OCI-LY1 (cell line): Measurements from ENCODE around the gene CRISP2.

Experiments
- EZH2 ChIP-seq: fragments of 200-600 bp; sonication (generic), shearing (Covaris generic); IDR thresholded peaks from 2 replicates; pipeline ENCODE4 v1.8.0; 2017; ENCODE audit warnings: borderline replicate concordance, mixed run types, mild to moderate bottlenecking, antibody characterized with exemption, low read length, moderate library complexity, mixed read lengths
- TF ChIP-seq, protein P1 (sequence below): fragments of 200-600 bp; sonication (generic), shearing (Covaris generic); IDR thresholded peaks from 2 replicates; pipeline ENCODE4 v1.5.1; 2017; ENCODE audit warnings: mild to moderate bottlenecking, antibody characterized with exemption, low read length, moderate library complexity, mixed read lengths

DNA sequence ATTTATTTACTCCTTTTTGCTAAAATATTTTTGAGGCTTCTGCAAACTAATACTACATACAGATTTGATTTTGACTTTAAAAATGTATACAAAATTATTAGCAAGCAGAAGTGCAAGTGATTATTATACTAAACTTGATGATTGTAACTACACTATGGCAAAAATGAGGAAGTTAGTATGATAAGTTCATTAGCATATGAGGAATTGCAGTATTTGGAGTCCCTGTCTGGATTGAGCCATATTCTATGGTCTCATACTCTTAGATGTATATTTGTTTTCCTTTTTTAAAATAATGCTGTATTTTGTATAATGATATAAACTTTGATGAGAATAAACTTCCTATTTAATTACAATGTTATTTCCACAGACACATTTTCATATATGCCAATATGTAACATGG, 16.9 kb upstream of the CRISP2 start:
- TF ChIP-seq, protein P1, sequence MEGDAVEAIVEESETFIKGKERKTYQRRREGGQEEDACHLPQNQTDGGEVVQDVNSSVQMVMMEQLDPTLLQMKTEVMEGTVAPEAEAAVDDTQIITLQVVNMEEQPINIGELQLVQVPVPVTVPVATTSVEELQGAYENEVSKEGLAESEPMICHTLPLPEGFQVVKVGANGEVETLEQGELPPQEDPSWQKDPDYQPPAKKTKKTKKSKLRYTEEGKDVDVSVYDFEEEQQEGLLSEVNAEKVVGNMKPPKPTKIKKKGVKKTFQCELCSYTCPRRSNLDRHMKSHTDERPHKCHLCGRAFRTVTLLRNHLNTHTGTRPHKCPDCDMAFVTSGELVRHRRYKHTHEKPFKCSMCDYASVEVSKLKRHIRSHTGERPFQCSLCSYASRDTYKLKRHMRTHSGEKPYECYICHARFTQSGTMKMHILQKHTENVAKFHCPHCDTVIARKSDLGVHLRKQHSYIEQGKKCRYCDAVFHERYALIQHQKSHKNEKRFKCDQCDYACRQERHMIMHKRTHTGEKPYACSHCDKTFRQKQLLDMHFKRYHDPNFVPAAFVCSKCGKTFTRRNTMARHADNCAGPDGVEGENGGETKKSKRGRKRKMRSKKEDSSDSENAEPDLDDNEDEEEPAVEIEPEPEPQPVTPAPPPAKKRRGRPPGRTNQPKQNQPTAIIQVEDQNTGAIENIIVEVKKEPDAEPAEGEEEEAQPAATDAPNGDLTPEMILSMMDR: no peak
- no peak for TF ChIP-seq EZH2
